SK-N-SH (cell line): ENCODE measurements around the gene SLC43A3. TPM values are rescaled to one million over a fixed set of nuclear protein-coding genes. Genes with fewer than 3 reads are reported as not detected.

ENCODE experiments used
- CTCF ChIA-PET: fragments of 300-600, 350-600 bp; formaldehyde crosslinking; extraction: SDS; loops from one replicate; lab custom pipeline; 2021; lab: Yijun Ruan, JAX
- POLR2A ChIA-PET: fragments of 350-600 bp; sonication (Branson Sonifier 250); formaldehyde crosslinking; extraction: SDS; loops from one replicate; lab custom pipeline; 2020; ENCODE audit warnings: antibody characterized with exemption, inconsistent platforms; lab: Yijun Ruan, JAX
- DNase-seq: peaks from one replicate; pipeline ENCODE4 v3.0.0; 2012
- H2AFZ ChIP-seq: fragments of 200-600 bp; sonication (generic); 2 replicates; pipeline ENCODE4 v1.8.1; 2016; ENCODE audit warnings: antibody characterized with exemption, mild to moderate bottlenecking, low read depth
- H3F3A ChIP-seq: fragments of 200-600 bp; sonication (generic); replicated peaks from 2 replicates; pipeline ENCODE3; 2016; ENCODE audit warnings: antibody characterized with exemption, mild to moderate bottlenecking; ENCODE audit not compliant: insufficient read depth
- H3K27ac ChIP-seq, 2 experiments: fragments of 200-500 bp in 1 of 2; fragments of 200-600 bp in 1 of 2; sonication (Bioruptor generic) in 1 of 2; sonication (generic), shearing (Covaris generic) in 1 of 2; 2 replicates each; pipeline versions ENCODE4 v1.5.1 to v1.6.1; 2014 to 2016; ENCODE audit warnings: low read depth in 2 of 2, inconsistent platforms in 1 of 2, low read length in 1 of 2, mild to moderate bottlenecking in 1 of 2, mixed read lengths in 1 of 2
- H3K27me3 ChIP-seq: fragments of 200-600 bp; sonication (generic), shearing (Covaris generic); 2 replicates; pipeline ENCODE4 v1.6.1; 2016; ENCODE audit warnings: mixed run types; ENCODE audit not compliant: insufficient read depth
- H3K36me3 ChIP-seq, 2 experiments: fragments of 200-500 bp in 1 of 2; fragments of 200-600 bp in 1 of 2; sonication (Bioruptor generic) in 1 of 2; sonication (generic) in 1 of 2; replicated peaks in 1 of 2; 2 replicates each; pipeline versions ENCODE3 to v1.5.1; 2014 to 2016; ENCODE audit warnings: low read length in 1 of 2, mild to moderate bottlenecking in 1 of 2; ENCODE audit not compliant: insufficient read depth in 2 of 2, control insufficient read depth in 1 of 2
- H3K4me1 ChIP-seq, 2 experiments: fragments of 200-500 bp in 1 of 2; fragments of 200-600 bp in 1 of 2; sonication (Bioruptor generic) in 1 of 2; sonication (generic), shearing (Covaris generic) in 1 of 2; 2 replicates each; pipeline versions ENCODE4 v1.5.1 to v1.6.1; 2014 to 2016; ENCODE audit warnings: low read depth in 1 of 2, low read length in 1 of 2, mixed run types in 1 of 2; ENCODE audit not compliant: insufficient read depth in 2 of 2, control insufficient read depth in 1 of 2
- H3K4me2 ChIP-seq: fragments of 200-600 bp; sonication (generic), shearing (Covaris generic); 2 replicates; pipeline ENCODE4 v1.6.1; 2017; ENCODE audit warnings: mixed run types
- H3K4me3 ChIP-seq, 2 experiments: fragments of 200-500 bp in 1 of 2; fragments of 200-600 bp in 1 of 2; sonication (Bioruptor generic) in 1 of 2; sonication (generic), shearing (Covaris generic) in 1 of 2; 2 replicates each; pipeline versions ENCODE4 v1.5.1 to v1.8.1; 2014 to 2016; ENCODE audit warnings: low read depth in 2 of 2, inconsistent platforms in 1 of 2, low read length in 1 of 2, mild to moderate bottlenecking in 1 of 2, mixed read lengths in 1 of 2, moderate library complexity in 1 of 2
- H3K79me2 ChIP-seq: fragments of 200-600 bp; sonication (generic); 2 replicates; pipeline ENCODE4 v1.8.1; 2017; ENCODE audit warnings: mild to moderate bottlenecking; ENCODE audit not compliant: insufficient read depth
- H3K9ac ChIP-seq: fragments of 200-600 bp; sonication (generic); 2 replicates; pipeline ENCODE4 v1.6.1; 2017; ENCODE audit warnings: mixed run types
- H3K9me2 ChIP-seq: fragments of 200-600 bp; sonication (generic); 2 replicates; pipeline ENCODE4 v1.6.1; 2017; ENCODE audit warnings: mixed run types
- H3K9me3 ChIP-seq: fragments of 200-600 bp; sonication (generic); 2 replicates; pipeline ENCODE4 v1.6.1; 2017; ENCODE audit warnings: mixed run types, mild to moderate bottlenecking, moderate library complexity
- H4K20me1 ChIP-seq: fragments of 200-600 bp; sonication (generic); 2 replicates; pipeline ENCODE4 v1.6.1; 2017; ENCODE audit warnings: mild to moderate bottlenecking, mixed run types; ENCODE audit not compliant: insufficient read depth
- CHD2 ChIP-seq: fragments of 150-350 bp; IDR thresholded peaks from 2 replicates; pipeline ENCODE4 v1.6.1; 2018; ENCODE audit warnings: low read length; ENCODE audit not compliant: partially characterized antibody
- CTCF ChIP-seq: fragments of 200-600 bp; sonication (generic); IDR thresholded peaks from 2 replicates; pipeline ENCODE4 v1.6.1; 2017; ENCODE audit warnings: antibody characterized with exemption, mild to moderate bottlenecking, moderate library complexity
- EZH2phosphoT487 ChIP-seq: fragments of 200-600 bp; sonication (generic); IDR thresholded peaks from 2 replicates; pipeline ENCODE4 v1.6.1; 2017; ENCODE audit warnings: low read depth, mixed run types, mild to moderate bottlenecking, antibody characterized with exemption, moderate library complexity, borderline replicate concordance
- FOSL2 ChIP-seq: IDR thresholded peaks from 2 replicates; pipeline ENCODE4 v1.4.0; 2012; ENCODE audit warnings: low read depth, mild to moderate bottlenecking, moderate library complexity, borderline replicate concordance
- FOXJ3 ChIP-seq: sonication (generic); formaldehyde crosslinking; IDR thresholded peaks from 2 replicates; pipeline ENCODE4 v1.5.1; 2020; ENCODE audit warnings: mild to moderate bottlenecking, missing genetic modification reagents
- GABPA ChIP-seq: IDR thresholded peaks from 2 replicates; pipeline ENCODE4 v1.4.0; 2012; ENCODE audit warnings: low read depth, mild to moderate bottlenecking
- NRF1 ChIP-seq: IDR thresholded peaks from 2 replicates; pipeline ENCODE4 v1.6.1; 2012; ENCODE audit warnings: low read depth, mild to moderate bottlenecking, low read length
- RXRA ChIP-seq: IDR thresholded peaks from 2 replicates; pipeline ENCODE4 v1.4.0; 2012; ENCODE audit warnings: low read depth, mild to moderate bottlenecking, borderline replicate concordance
- SIN3A ChIP-seq: IDR thresholded peaks from 2 replicates; pipeline ENCODE4 v1.6.1; 2012; ENCODE audit warnings: low read depth, mild to moderate bottlenecking, low read length, moderate library complexity, borderline replicate concordance
- SMC3 ChIP-seq: IDR thresholded peaks from 2 replicates; pipeline ENCODE4 v1.6.1; 2012; ENCODE audit warnings: low read depth, low read length, improper control_type of control experiment
- TAF1 ChIP-seq: IDR thresholded peaks from 2 replicates; pipeline ENCODE4 v1.6.1; 2012; ENCODE audit warnings: low read depth, mild to moderate bottlenecking, low read length, moderate library complexity, borderline replicate concordance
- TCF12 ChIP-seq: IDR thresholded peaks from 2 replicates; pipeline ENCODE4 v1.4.0; 2012
- TEAD4 ChIP-seq: IDR thresholded peaks from 2 replicates; pipeline ENCODE4 v1.4.0; 2012; ENCODE audit warnings: mild to moderate bottlenecking, borderline replicate concordance; ENCODE audit not compliant: insufficient read depth
- WGBS: methylation state at CpG from one replicate; pipeline ENCODE4 v1.1.6; 2017; ENCODE audit warnings: low lambda C conversion rate; 5-methylcytosine and 5-hydroxymethylcytosine counted together
- polyA plus RNA-seq, 3 experiments: library from polyadenylated mRNA; depleted of rRNA; stranded (reverse); fragments of >200 nt; gene quantifications; 2 replicates each; pipeline ENCODE4 v1.2.3, GENCODE V29; 2012
- TF ChIP-seq, protein P1 (sequence below): IDR thresholded peaks from 2 replicates; pipeline ENCODE4 v1.6.1; 2012; ENCODE audit warnings: mild to moderate bottlenecking, low read depth, low read length, moderate library complexity

SLC43A3 gene
- polyA plus RNA-seq, 1 of the 3 experiments (the other 2 are of a cell fraction): 4.1 TPM

GRCh38 chr11:57469268-57469667, 42.3 kb upstream of the SLC43A3 start:
- no peaks in the 10 kb centered on the region for H3K9me2 ChIP-seq
- no peak overlapping the region for H3K27ac ChIP-seq
- H3K79me2 ChIP-seq: no peaks in the 10 kb centered on the region
- H4K20me1 ChIP-seq: no peaks in the 10 kb centered on the region
- H3K4me2 ChIP-seq: no peak overlapping the region
- H3K27me3 ChIP-seq: no peaks in the 10 kb centered on the region
- no peaks in the 10 kb centered on the region for H3F3A ChIP-seq
- no peaks in the 10 kb centered on the region for H3K4me1 ChIP-seq
- H2AFZ ChIP-seq: no peak overlapping the region
- ChIA-PET CTCF (interaction anchor here (2.0 to 6.4 kb wide), 3 partner anchors 11 to 13 kb away, joined by 6 to 38 read pairs (median 22); no protein-coding TSS in a partner anchor), POLR2A (no interaction called here)
- DNase-seq: no peak
- no peaks in the 10 kb centered on the region for H3K9me3 ChIP-seq
- TF ChIP-seq RXRA: no peak
- TF ChIP-seq CTCF: no peak
- no peak for TF ChIP-seq TEAD4
- no peak for TF ChIP-seq EZH2phosphoT487
- no peak for TF ChIP-seq SIN3A
- no peak for TF ChIP-seq SMC3
- TF ChIP-seq FOSL2: no peak
- no peak for TF ChIP-seq NRF1
- no peak for TF ChIP-seq CHD2
- TF ChIP-seq GABPA: no peak
- TF ChIP-seq, protein P1, sequence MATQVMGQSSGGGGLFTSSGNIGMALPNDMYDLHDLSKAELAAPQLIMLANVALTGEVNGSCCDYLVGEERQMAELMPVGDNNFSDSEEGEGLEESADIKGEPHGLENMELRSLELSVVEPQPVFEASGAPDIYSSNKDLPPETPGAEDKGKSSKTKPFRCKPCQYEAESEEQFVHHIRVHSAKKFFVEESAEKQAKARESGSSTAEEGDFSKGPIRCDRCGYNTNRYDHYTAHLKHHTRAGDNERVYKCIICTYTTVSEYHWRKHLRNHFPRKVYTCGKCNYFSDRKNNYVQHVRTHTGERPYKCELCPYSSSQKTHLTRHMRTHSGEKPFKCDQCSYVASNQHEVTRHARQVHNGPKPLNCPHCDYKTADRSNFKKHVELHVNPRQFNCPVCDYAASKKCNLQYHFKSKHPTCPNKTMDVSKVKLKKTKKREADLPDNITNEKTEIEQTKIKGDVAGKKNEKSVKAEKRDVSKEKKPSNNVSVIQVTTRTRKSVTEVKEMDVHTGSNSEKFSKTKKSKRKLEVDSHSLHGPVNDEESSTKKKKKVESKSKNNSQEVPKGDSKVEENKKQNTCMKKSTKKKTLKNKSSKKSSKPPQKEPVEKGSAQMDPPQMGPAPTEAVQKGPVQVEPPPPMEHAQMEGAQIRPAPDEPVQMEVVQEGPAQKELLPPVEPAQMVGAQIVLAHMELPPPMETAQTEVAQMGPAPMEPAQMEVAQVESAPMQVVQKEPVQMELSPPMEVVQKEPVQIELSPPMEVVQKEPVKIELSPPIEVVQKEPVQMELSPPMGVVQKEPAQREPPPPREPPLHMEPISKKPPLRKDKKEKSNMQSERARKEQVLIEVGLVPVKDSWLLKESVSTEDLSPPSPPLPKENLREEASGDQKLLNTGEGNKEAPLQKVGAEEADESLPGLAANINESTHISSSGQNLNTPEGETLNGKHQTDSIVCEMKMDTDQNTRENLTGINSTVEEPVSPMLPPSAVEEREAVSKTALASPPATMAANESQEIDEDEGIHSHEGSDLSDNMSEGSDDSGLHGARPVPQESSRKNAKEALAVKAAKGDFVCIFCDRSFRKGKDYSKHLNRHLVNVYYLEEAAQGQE: no peak
- no peak for TF ChIP-seq FOXJ3 (CRISPR knock-in tag)
- 47% methylated on average over 5 of the region's 5 CpGs for WGBS
- no peaks in the 10 kb centered on the region for H3K36me3 ChIP-seq
- H3K9ac ChIP-seq: no peak overlapping the region
- H3K4me3 ChIP-seq: no peak overlapping the region

DNA sequence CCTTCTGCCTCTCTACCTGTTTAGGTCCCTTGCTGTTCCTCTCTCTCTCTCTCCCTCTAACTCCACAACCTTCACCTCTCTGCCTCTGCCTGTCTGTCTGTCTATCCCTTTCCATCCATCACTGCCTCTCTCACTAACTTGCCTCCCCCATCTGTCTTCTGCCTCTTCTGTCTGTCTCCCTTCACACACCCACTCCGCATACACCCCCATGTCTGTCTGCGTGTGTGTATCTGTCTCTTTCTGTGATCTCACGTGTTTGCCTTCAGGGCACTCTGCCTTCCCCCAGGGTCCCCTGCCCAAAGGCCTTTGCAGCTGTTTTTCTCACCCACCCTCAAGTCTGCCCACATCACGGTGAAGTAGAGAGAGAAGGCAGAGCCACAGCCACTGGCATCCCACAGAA, 41.4 kb upstream of the SLC43A3 start:
- ChIA-PET POLR2A (no interaction called here), CTCF (interaction anchor here (2.0 to 3.3 kb wide), 2 partner anchors 11 to 12 kb away, joined by 6 to 22 read pairs; no protein-coding TSS in a partner anchor)
- Histone ChIP-seq H3K9me2 (no peaks in the 10 kb centered on the region), H3F3A (no peaks in the 10 kb centered on the region), H2AFZ (no peak overlapping the region), H4K20me1 (no peaks in the 10 kb centered on the region), H3K27me3 (no peaks in the 10 kb centered on the region), H3K4me1 (no peaks in the 10 kb centered on the region), H3K36me3 (no peaks in the 10 kb centered on the region), H3K4me2 (no peak overlapping the region), H3K9me3 (no peaks in the 10 kb centered on the region), H3K4me3 (no peak overlapping the region), H3K9ac (no peak overlapping the region), H3K27ac (no peak overlapping the region), H3K79me2 (no peaks in the 10 kb centered on the region)
- 64% methylated on average over 4 of the region's 4 CpGs for WGBS
- no peak for DNase-seq
- TF ChIP-seq TEAD4: no peak
- no peak for TF ChIP-seq TAF1
- no peak for TF ChIP-seq CTCF
- no peak for TF ChIP-seq EZH2phosphoT487
- no peak for TF ChIP-seq FOXJ3 (CRISPR knock-in tag)
- TF ChIP-seq SMC3: no peak
- no peak for TF ChIP-seq CHD2
- TF ChIP-seq, protein P1: no peak
- TF ChIP-seq TCF12: no peak
- TF ChIP-seq GABPA: no peak
